ENCODE data around the gene MEDAG.

Gene MEDAG

GRCh38 chr13:30900952-30901749 is 4.9 kb upstream of the MEDAG start:
- no peak overlapping the region for H3K4me3 ChIP-seq (ENCODE audit: low read depth, low read length)
- TF ChIP-seq MYC (IDR thresholded peaks at IDR 0.05; ENCODE audit: low read depth, low read length), result no peak
- no peak for TF ChIP-seq POLR2A (IDR thresholded peaks at IDR 0.05; ENCODE audit: extremely low read depth, insufficient read length)
- TF ChIP-seq, protein P1, sequence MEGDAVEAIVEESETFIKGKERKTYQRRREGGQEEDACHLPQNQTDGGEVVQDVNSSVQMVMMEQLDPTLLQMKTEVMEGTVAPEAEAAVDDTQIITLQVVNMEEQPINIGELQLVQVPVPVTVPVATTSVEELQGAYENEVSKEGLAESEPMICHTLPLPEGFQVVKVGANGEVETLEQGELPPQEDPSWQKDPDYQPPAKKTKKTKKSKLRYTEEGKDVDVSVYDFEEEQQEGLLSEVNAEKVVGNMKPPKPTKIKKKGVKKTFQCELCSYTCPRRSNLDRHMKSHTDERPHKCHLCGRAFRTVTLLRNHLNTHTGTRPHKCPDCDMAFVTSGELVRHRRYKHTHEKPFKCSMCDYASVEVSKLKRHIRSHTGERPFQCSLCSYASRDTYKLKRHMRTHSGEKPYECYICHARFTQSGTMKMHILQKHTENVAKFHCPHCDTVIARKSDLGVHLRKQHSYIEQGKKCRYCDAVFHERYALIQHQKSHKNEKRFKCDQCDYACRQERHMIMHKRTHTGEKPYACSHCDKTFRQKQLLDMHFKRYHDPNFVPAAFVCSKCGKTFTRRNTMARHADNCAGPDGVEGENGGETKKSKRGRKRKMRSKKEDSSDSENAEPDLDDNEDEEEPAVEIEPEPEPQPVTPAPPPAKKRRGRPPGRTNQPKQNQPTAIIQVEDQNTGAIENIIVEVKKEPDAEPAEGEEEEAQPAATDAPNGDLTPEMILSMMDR (IDR thresholded peaks at IDR 0.05; ENCODE audit: low read depth, low read length), result no peak
- TF ChIP-seq MAX (IDR thresholded peaks at IDR 0.05; ENCODE audit: low read depth, low read length), result no peak
- no peak for DNase-seq (ENCODE audit: low read depth)

- no peak for DNase-seq (ENCODE audit: low read depth)
- H3K4me3 ChIP-seq (ENCODE audit: low read depth, low read length), result no peak overlapping the region
- TF ChIP-seq POLR2A (IDR thresholded peaks at IDR 0.05; ENCODE audit: extremely low read depth, insufficient read length), result no peak
- no peak for TF ChIP-seq MYC (IDR thresholded peaks at IDR 0.05; ENCODE audit: low read depth, low read length)
- TF ChIP-seq, protein P1 (IDR thresholded peaks at IDR 0.05; ENCODE audit: low read depth, low read length), result no peak
- TF ChIP-seq MAX (IDR thresholded peaks at IDR 0.05; ENCODE audit: low read depth, low read length), result no peak
Observed at GRCh38 chr13:30904043-30904442, 2.0 kb upstream of the MEDAG start.

DNA sequence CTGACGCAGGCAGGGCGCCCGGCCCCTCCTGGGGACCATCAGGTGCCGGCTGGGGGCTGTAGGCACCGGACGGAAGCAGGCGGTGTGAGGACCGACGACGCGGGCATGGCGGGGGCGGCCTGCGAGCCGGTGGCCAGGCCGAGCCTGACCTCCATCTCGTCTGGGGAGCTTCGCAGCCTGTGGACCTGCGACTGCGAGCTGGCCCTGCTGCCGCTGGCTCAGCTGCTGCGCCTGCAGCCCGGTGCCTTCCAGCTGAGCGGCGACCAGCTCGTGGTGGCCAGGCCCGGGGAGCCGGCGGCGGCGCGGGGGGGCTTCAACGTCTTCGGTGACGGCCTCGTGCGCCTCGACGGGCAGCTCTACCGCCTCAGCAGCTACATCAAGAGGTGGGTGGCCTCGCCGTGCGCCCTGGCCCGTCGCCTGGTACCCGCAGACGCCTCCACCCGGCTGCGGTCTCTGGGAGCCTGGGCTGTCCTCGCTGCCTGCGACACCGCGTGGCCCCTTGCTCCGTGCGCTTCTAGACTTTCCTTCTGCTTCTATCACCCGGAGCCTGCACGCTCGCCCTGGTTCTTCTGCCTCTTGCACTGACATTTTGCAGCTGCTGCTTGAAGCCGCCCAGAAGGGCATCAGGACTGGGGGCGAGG is 460 bp downstream of the MEDAG start:
- TF ChIP-seq POLR2A (IDR thresholded peaks at IDR 0.05; ENCODE audit: extremely low read depth, insufficient read length), result no peak
- TF ChIP-seq MAX (IDR thresholded peaks at IDR 0.05; ENCODE audit: low read depth, low read length), result no peak
- no peak for TF ChIP-seq MYC (IDR thresholded peaks at IDR 0.05; ENCODE audit: low read depth, low read length)
- TF ChIP-seq, protein P1 (IDR thresholded peaks at IDR 0.05; ENCODE audit: low read depth, low read length), result no peak
- H3K4me3 ChIP-seq (ENCODE audit: low read depth, low read length), result no peak overlapping the region
- no peak for DNase-seq (ENCODE audit: low read depth)

DNA sequence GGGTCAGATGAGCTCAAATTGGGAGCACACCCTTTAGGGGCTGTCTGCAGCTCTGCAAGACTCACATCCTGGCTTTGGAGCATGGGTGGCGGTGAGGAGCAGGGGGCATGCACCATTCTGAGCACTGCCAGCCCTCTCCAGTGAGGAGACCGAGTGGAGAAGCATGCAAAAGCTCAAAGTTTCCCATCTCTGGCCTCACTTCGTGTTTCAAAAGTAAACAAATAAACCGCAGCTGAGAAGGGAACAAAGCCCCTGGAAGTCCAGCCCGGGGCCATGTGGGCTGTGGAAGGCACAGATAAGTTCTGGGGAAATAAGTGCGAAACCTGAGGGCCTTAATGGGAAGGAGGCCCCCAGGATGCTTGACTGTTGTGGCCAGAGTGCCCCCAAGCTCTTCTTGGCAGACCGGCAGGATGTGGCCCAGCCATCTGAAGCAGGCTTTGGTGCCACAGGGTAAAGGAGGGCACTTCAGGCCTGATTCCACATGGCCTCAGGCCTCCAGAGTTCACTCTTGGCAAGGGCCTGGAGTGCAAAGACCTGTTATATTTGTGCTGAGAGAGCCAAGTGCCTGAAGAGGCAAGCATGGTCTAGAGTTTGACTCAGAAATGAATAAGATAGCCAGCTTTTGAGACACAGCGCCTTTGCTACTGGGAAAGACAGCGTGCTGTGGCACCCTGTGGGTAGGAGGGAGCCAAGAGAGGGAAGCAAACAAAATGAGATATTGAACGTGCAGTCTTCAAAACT is 1.2 kb downstream of the MEDAG start:
- TF ChIP-seq POLR2A (IDR thresholded peaks at IDR 0.05; ENCODE audit: extremely low read depth, insufficient read length) (no peak), MAX (IDR thresholded peaks at IDR 0.05; ENCODE audit: low read depth, low read length) (no peak), MYC (IDR thresholded peaks at IDR 0.05; ENCODE audit: low read depth, low read length) (no peak)
- TF ChIP-seq, protein P1 (IDR thresholded peaks at IDR 0.05; ENCODE audit: low read depth, low read length), result no peak
- no peak for DNase-seq (ENCODE audit: low read depth)
- no peak overlapping the region for H3K4me3 ChIP-seq (ENCODE audit: low read depth, low read length)

- no peak overlapping the region for H3K4me3 ChIP-seq (ENCODE audit: low read depth, low read length)
- TF ChIP-seq POLR2A (IDR thresholded peaks at IDR 0.05; ENCODE audit: extremely low read depth, insufficient read length) (no peak), MAX (IDR thresholded peaks at IDR 0.05; ENCODE audit: low read depth, low read length) (no peak), MYC (IDR thresholded peaks at IDR 0.05; ENCODE audit: low read depth, low read length) (no peak)
- TF ChIP-seq, protein P1 (IDR thresholded peaks at IDR 0.05; ENCODE audit: low read depth, low read length), result no peak
- no peak for DNase-seq (ENCODE audit: low read depth)
Observed at GRCh38 chr13:30908416-30908980, 2.4 kb downstream of the MEDAG start.
